Measurements from ENCODE around the gene MEGF6.

DNA sequence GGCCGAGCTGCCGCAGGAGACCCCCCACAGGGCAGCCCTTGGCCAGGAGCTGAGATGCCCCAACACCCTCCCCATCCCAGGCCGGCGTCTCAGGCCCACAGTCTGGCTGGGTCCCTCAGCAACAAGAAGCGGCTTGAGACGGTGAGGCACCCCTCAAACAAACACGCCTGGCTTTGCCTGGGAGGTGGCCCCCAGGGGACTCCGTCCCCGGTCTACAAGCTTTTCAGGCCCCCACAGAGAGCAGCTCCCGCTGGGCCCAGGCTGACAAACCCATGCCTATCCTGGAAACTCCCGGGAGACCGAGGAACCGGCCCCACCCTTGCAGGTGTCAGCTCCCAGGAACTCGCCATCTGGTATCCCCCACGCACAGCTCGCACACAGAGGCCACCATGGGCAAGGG lies 89.9 kb downstream of the MEGF6 start:
- TF ChIP-seq, protein P1, sequence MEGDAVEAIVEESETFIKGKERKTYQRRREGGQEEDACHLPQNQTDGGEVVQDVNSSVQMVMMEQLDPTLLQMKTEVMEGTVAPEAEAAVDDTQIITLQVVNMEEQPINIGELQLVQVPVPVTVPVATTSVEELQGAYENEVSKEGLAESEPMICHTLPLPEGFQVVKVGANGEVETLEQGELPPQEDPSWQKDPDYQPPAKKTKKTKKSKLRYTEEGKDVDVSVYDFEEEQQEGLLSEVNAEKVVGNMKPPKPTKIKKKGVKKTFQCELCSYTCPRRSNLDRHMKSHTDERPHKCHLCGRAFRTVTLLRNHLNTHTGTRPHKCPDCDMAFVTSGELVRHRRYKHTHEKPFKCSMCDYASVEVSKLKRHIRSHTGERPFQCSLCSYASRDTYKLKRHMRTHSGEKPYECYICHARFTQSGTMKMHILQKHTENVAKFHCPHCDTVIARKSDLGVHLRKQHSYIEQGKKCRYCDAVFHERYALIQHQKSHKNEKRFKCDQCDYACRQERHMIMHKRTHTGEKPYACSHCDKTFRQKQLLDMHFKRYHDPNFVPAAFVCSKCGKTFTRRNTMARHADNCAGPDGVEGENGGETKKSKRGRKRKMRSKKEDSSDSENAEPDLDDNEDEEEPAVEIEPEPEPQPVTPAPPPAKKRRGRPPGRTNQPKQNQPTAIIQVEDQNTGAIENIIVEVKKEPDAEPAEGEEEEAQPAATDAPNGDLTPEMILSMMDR (IDR thresholded peaks at IDR 0.05; ENCODE audit: low read depth, low read length, poor library complexity, severe bottlenecking): no peak
- TF ChIP-seq EZH2phosphoT487 (IDR thresholded peaks at IDR 0.05; ENCODE audit: borderline replicate concordance, low read length): no peak
